IPS-18c (cell line): Measurements from ENCODE around the gene ATP6AP1.

Experiments
- H3K4me3 ChIP-seq: 2 replicates; pipeline ENCODE4 v1.7.0; 2013; ENCODE audit warnings: low read depth, mild to moderate bottlenecking, low read length, moderate library complexity; ENCODE audit not compliant: insufficient read depth
- H3K9me3 ChIP-seq: one replicate; pipeline ENCODE4 v1.6.1; 2013; ENCODE audit warnings: mild to moderate bottlenecking, low read length, moderate library complexity; ENCODE audit not compliant: control insufficient read depth, insufficient read depth

Gene ATP6AP1

DNA sequence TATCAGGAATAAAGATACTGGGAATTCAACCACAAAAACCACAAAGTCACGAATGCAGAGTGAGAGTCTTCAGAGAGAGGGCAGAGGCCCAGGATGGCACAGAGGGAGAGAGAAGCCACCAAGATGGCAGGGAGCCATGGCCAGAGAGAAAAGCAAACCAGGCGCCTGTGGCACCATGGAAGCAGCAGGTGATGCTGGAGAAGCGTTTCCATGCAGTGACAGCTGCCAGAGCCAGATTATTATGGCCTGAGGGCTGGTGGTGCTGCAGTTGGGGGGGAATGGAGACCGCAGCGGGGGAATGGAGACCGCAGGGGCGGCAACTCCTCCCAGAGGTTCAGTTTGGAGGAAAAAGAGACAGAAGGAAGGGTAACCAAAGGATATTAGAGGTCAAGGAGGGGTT lies 11.3 kb upstream of the ATP6AP1 start:
- peaks cover 24% of the 10 kb centered on the region for H3K9me3 ChIP-seq

DNA sequence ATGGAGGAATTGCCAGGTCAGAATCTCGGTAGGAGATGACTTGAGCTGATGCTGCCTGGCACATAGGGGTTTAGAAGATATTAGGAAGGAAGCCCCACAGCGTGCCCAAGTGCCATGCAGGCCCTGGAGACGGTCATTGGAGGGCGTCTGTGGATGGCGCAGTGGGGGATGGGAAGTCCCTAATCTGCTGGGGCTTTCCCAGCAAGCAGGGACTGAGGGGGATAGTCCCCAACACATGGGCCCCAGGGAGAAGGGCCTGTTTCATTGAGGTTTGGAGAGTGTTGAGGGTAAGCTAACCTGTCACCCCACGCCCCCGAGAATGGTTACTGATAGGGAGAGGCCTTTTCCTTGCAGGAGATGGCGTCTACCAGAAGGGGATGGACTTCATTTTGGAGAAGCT lies 9.3 kb upstream of the ATP6AP1 start:
- Histone ChIP-seq H3K9me3 (peaks cover 18% of the 10 kb centered on the region), H3K4me3 (no peak overlapping the region)

More for the DNA sequence above, 11.3 kb upstream of the ATP6AP1 start:
- no peak overlapping the region for H3K4me3 ChIP-seq

DNA sequence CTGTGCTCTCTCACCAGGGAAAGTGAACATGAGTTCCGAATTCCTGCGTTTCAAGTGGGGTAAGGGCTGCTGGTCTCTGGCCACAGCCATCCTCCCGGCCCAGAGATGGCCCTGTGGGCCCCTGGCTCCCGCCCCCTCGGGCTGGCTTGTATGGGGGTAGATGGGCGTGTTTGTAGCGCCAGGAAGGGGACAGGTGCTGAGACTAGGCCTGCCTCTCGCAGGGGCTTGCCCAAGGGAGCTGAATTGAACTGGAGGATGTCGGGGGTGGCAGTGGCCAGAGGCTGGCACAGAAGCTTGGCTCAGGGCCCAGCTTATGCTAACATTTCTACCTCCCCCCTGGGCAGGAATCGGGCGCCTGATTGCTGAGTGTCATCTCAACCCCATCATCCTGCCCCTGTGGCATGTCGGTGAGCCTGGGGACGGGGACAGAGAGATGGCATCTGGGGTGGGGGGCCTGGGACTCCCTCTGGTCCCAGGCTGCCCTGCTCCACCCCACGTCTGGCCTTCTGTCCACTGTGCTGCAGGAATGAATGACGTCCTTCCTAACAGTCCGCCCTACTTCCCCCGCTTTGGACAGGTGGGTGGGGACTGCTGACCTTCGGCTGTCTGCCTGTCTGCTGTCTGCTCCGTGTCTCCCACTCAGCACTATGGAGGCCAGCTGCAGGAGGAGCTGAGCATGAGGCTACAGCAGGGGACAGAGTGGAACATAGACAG lies 8.6 kb upstream of the ATP6AP1 start:
- peaks cover 18% of the 10 kb centered on the region for H3K9me3 ChIP-seq
- no peak overlapping the region for H3K4me3 ChIP-seq

DNA sequence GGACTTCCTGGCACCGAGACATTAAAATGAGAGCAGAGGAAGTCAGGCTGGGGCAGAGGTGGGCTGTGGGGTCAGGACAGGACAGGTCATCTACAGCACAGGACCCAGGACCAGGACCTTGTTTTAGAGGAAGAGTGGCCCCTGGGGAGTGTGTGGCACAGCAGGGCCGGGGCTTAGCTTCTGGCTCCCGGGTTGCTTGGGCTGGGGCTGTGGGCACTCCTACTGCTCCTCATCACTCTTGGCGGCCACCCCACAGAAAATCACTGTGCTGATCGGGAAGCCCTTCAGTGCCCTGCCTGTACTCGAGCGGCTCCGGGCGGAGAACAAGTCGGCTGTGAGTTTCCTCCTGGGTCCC lies 8.1 kb upstream of the ATP6AP1 start:
- peaks cover 16% of the 10 kb centered on the region for H3K9me3 ChIP-seq

DNA sequence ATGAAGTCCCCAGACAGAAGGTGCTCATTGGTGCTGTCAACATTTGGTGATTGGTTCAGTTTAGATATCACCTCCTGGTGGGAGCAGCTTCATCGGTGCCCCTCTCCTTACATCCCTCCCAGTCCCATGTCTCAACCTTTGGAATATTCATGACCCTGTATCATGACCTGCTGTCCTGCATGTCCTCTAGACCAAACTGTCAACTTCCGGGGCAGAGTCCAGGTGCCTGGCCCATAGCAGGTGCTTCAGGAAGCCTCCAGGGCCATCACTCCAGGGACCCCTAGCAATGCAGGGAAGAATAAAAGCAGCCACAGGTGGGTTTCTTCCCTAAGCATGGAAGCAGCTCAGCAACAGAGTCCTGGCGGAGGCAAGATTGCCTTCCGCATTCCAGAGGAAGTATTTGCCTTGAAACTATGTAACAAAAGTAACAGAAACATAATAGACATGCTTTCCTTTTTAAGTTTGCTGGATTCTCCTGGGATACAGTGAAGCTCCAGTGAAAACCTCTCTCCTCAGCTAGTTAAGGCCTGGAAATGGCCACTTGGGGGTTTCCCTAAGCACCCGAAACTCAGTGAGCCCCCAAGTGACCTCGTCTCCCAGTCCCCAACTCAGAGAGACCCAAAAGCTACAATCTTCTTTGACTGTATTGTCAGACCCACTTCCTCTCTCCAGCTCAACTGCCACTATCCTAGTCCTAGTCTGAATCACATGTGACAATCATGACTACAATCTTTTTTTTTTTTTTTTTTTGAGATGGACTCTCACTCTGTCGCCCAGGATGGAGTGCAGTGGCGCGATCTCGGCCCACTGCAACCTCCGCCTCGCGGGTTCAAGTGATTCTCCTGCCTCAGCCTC lies 1.3 kb upstream of the ATP6AP1 start:
- no peak overlapping the region; the same call in 1 of the 2 replicates for H3K4me3 ChIP-seq
- H3K9me3 ChIP-seq = peaks cover 4% of the 10 kb centered on the region

More for the DNA sequence above, 8.1 kb upstream of the ATP6AP1 start:
- no peak overlapping the region for H3K4me3 ChIP-seq

DNA sequence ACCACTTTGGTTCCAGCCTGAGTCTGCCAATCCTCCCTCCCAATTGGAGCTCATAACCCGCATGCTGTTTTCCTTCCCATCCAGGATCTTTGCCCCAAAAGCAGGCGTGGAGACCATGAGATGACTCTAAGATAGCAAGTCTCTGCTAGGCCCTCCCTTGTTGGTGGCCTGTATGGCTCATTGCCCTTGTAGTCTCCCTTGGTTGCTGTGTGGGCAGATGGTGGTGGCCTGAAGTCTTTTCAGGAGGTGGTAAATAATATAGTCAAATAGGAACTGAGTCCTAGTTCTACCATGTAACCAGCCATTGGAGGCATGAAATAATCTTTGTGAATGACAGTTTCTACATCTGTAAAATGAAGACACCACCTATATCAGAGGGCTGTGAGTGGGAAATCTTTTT lies 1.2 kb downstream of the ATP6AP1 start:
- Histone ChIP-seq H3K9me3 (peaks cover 11% of the 10 kb centered on the region), H3K4me3 (no peak overlapping the region)

DNA sequence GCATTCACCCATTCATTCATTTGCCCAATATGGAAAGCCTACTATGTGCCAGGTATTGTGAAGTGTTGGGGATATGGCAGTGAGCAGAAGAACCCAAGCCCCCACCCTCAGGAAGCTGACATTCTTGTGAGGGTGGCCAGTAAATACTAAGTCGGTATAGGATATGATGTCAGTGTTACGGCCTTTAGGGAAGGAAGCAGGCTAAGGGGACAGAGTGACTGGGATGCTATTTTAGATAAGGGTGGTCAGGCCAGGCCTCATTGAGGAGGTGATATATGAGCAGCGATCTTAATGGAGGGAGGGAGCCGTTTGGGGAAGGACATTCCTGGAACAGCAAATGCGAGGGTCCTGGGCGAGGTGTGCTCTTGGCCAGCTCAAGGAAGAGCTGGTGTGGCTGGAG lies 2.0 kb downstream of the ATP6AP1 start:
- Histone ChIP-seq H3K9me3 (peaks cover 11% of the 10 kb centered on the region), H3K4me3 (no peak overlapping the region)

- Histone ChIP-seq H3K4me3 (no peak overlapping the region), H3K9me3 (peaks cover 11% of the 10 kb centered on the region)
Measured at GRCh38 chrX:154430916-154431315, 2.4 kb downstream of the ATP6AP1 start.

- Histone ChIP-seq H3K4me3 (no peak overlapping the region), H3K9me3 (peaks cover 11% of the 10 kb centered on the region)
Measured at GRCh38 chrX:154431341-154431740, 2.9 kb downstream of the ATP6AP1 start.

DNA sequence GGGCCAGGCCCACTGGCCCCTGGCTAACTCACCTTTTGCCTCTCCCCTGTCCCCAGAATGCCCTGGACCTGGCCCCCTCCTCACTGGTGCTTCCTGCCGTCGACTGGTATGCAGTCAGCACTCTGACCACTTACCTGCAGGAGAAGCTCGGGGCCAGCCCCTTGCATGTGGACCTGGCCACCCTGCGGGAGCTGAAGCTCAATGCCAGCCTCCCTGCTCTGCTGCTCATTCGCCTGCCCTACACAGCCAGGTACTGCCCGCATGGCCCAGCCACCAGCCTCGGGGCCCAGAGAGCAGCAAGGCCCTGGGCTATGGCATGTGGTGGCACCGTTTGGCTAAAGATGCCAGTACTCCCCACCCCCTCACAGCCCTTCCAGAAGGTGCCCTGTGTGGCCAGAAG lies 3.7 kb downstream of the ATP6AP1 start:
- H3K4me3 ChIP-seq = no peak overlapping the region

GRCh38 chrX:154433605-154434004 lies 5.1 kb downstream of the ATP6AP1 start:
- peaks cover 13% of the 10 kb centered on the region for H3K9me3 ChIP-seq
- H3K4me3 ChIP-seq = no peak overlapping the region

More for the DNA sequence above, 3.7 kb downstream of the ATP6AP1 start:
- H3K9me3 ChIP-seq = peaks cover 11% of the 10 kb centered on the region

- Histone ChIP-seq H3K9me3 (peaks cover 13% of the 10 kb centered on the region), H3K4me3 (no peak overlapping the region)
Measured at GRCh38 chrX:154434394-154435168, 6.1 kb downstream of the ATP6AP1 start.

DNA sequence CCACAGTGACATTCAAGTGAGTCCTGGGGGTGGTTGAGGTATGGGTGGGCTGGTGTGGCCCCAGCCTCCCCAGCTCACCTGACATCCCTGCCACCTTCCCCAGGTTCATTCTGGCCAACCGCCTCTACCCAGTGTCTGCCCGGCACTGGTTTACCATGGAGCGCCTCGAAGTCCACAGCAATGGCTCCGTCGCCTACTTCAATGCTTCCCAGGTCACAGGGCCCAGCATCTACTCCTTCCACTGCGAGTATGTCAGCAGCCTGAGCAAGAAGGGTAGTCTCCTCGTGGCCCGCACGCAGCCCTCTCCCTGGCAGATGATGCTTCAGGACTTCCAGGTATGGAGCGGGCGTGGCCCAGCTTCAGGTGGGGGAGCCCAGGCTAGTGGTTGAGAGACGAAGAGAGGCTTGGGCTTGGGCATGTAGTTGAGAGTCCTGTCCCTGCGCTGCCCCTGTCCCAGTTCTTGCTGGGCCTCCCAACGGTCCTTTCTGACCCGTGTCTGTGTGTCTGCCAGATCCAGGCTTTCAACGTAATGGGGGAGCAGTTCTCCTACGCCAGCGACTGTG lies 6.8 kb downstream of the ATP6AP1 start:
- H3K4me3 ChIP-seq = no peak overlapping the region
- peaks cover 13% of the 10 kb centered on the region for H3K9me3 ChIP-seq

GRCh38 chrX:154436374-154436982 lies 8.0 kb downstream of the ATP6AP1 start:
- Histone ChIP-seq H3K4me3 (peak overlapping the region; percentile 64; the same call in 1 of the 2 replicates), H3K9me3 (peaks cover 13% of the 10 kb centered on the region)

DNA sequence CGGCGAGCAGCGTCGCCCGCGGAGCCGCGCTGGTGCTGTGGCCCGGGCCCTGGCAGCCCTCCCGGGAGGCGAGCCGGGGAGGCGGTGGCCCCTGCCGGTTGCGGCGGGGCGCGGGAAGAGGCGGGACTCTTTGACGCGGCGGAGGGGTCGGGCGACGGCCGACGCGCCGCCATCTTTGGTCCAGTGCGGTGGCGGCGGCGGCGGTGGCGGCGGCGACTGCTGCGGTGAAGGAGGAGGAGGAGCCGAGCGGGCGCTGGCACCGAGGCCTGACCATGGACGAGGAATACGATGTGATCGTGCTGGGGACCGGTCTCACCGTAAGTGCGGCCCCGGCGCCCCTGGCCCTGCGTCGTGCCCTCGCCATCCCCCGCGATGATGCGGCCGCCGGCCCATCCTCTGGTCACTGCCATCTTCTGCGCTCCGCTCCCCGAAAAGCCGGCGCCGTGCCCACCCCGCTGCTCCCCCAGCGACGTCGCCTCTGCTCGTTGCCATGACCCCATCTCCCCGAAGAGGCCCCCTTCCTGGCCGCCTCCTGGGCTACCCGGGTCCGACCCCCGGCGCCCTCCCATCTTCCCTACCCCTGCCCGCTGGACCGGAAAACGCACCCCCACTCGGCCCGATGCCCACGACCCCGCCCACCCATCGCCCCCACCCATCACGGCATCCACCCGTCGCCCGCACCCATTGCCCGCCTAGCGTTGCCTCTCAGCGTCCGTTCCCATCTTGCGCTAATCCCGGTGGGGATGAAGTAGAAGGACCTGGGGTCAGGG lies 8.7 kb downstream of the ATP6AP1 start, which contains the start of gene GDI1:
TSS of gene GDI1 (plus strand) at position 172 of the 770 bp plus-strand sequence. CDS start at position 273, 101 bp downstream.
- Histone ChIP-seq H3K9me3 (peaks cover 15% of the 10 kb centered on the region), H3K4me3 (peak within 1 kb of the TSS; percentile 64)
